ENCODE data around the gene PHF11. TPM values are rescaled to one million over a fixed set of nuclear protein-coding genes. Genes with fewer than 3 reads are reported as not detected.

Gene PHF11
- total RNA-seq, 4 donors from 2014 or later: 12.9 to 31.3 (median 19.6) TPM

- Histone ChIP-seq H3K4me1 (no peaks in the 10 kb centered on the region), H3K36me3 (peaks cover 0 to 69% (median 0%) of the 10 kb centered on the region in 3 donors), H3K9me3 (no peaks in the 10 kb centered on the region), H3K27me3 (no peaks in the 10 kb centered on the region), H3K4me3 (no peak overlapping the region), H3K27ac (no peak overlapping the region)
- no peak for DNase-seq
- intact Hi-C loops (cut with DNase I): no loop called here
- TF ChIP-seq CTCF (IDR thresholded peaks at IDR 0.05) (no peak), POLR2A (IDR thresholded peaks at IDR 0.05) (no peak)
- 57 to 67% methylated on average over 2 of the region's 2 CpGs for WGBS, 2 donors
Measured at GRCh38 chr13:49527123-49527522, 31.4 kb downstream of the PHF11 start.

GRCh38 chr13:49528161-49528560 is 32.4 kb downstream of the PHF11 start:
- Histone ChIP-seq H3K27me3 (no peaks in the 10 kb centered on the region), H3K9me3 (no peaks in the 10 kb centered on the region), H3K27ac (no peak overlapping the region), H3K4me1 (no peaks in the 10 kb centered on the region), H3K36me3 (peaks cover 0 to 59% (median 0%) of the 10 kb centered on the region in 3 donors), H3K4me3 (no peak overlapping the region)
- TF ChIP-seq CTCF (IDR thresholded peaks at IDR 0.05) (no peak), POLR2A (IDR thresholded peaks at IDR 0.05) (no peak)
- DNase-seq: no peak
- WGBS, 2 donors: 42 to 76% methylated on average over 1 of the region's 1 CpG
- intact Hi-C loops (cut with DNase I): no loop called here

GRCh38 chr13:49530457-49530856 is 34.7 kb downstream of the PHF11 start:
- intact Hi-C loops (cut with DNase I): no loop called here
- H3K27me3 ChIP-seq: no peaks in the 10 kb centered on the region
- TF ChIP-seq CTCF (IDR thresholded peaks at IDR 0.05) (no peak), POLR2A (IDR thresholded peaks at IDR 0.05) (no peak)
- no peak for DNase-seq
- no peaks in the 10 kb centered on the region for H3K4me1 ChIP-seq
- peaks cover 0 to 48% (median 0%) of the 10 kb centered on the region in 3 donors for H3K36me3 ChIP-seq
- no peaks in the 10 kb centered on the region for H3K9me3 ChIP-seq
- WGBS, 2 donors: 76 to 90% methylated on average over 7 of the region's 7 CpGs
- H3K4me3 ChIP-seq: no peak overlapping the region
- H3K27ac ChIP-seq: no peak overlapping the region

- no peak for DNase-seq
- Histone ChIP-seq H3K36me3 (peaks cover 0 to 32% (median 0%) of the 10 kb centered on the region in 3 donors), H3K4me3 (no peak overlapping the region), H3K9me3 (no peaks in the 10 kb centered on the region), H3K27ac (no peak overlapping the region), H3K4me1 (no peaks in the 10 kb centered on the region), H3K27me3 (no peaks in the 10 kb centered on the region)
- WGBS, 2 donors: 65 to 85% methylated on average over 1 of the region's 1 CpG
- TF ChIP-seq POLR2A (IDR thresholded peaks at IDR 0.05) (no peak), CTCF (IDR thresholded peaks at IDR 0.05) (no peak)
- intact Hi-C loops (cut with DNase I): no loop called here
Measured at GRCh38 chr13:49532593-49532992, 36.8 kb downstream of the PHF11 start.

GRCh38 chr13:49533011-49533410 is 37.3 kb downstream of the PHF11 start:
- Histone ChIP-seq H3K4me1 (no peaks in the 10 kb centered on the region), H3K4me3 (no peak overlapping the region), H3K36me3 (peaks cover 0 to 36% (median 0%) of the 10 kb centered on the region in 3 donors), H3K27ac (no peak overlapping the region), H3K27me3 (no peaks in the 10 kb centered on the region), H3K9me3 (no peaks in the 10 kb centered on the region)
- TF ChIP-seq POLR2A (IDR thresholded peaks at IDR 0.05) (no peak), CTCF (IDR thresholded peaks at IDR 0.05) (no peak)
- DNase-seq: no peak
- intact Hi-C loops (cut with DNase I): no loop called here
